ENCODE results near the gene KCTD1.

Gene KCTD1

GRCh38 chr18:26497866-26498265, 50.5 kb downstream of the KCTD1 start:
- no peak for TF ChIP-seq GABPA (IDR thresholded peaks at IDR 0.05; ENCODE audit: low read depth)
- TF ChIP-seq REST (IDR thresholded peaks at IDR 0.05; ENCODE audit: insufficient replicate concordance, low read depth) = no peak
- H3K27me3 ChIP-seq (ENCODE audit: insufficient read depth, poor library complexity, severe bottlenecking) = peaks cover 2% of the 10 kb centered on the region
- H3K27ac ChIP-seq (replicated peaks) = no peak overlapping the region
- H3K4me3 ChIP-seq (replicated peaks; ENCODE audit: insufficient read depth, low read length) = no peak overlapping the region
- no peak for DNase-seq (ENCODE audit: low read depth in 1 of 2, low spot score in 1 of 2)

- no peak overlapping the region for H3K27ac ChIP-seq (replicated peaks)
- no peak overlapping the region for H3K4me3 ChIP-seq (replicated peaks; ENCODE audit: insufficient read depth, low read length)
- H3K27me3 ChIP-seq (ENCODE audit: insufficient read depth, poor library complexity, severe bottlenecking) = peaks cover 2% of the 10 kb centered on the region
- DNase-seq (ENCODE audit: low read depth in 1 of 2, low spot score in 1 of 2) = no peak
- TF ChIP-seq SPI1 (IDR thresholded peaks at IDR 0.05; ENCODE audit: borderline replicate concordance, low read depth) = no peak
Measured at GRCh38 chr18:26496528-26496927, 51.8 kb downstream of the KCTD1 start.

- Histone ChIP-seq H3K27me3 (ENCODE audit: insufficient read depth, poor library complexity, severe bottlenecking) (peaks cover 2% of the 10 kb centered on the region), H3K27ac (replicated peaks) (no peak overlapping the region), H3K4me3 (replicated peaks; ENCODE audit: insufficient read depth, low read length) (no peak overlapping the region)
- no peak for DNase-seq (ENCODE audit: low read depth in 1 of 2, low spot score in 1 of 2)
- no peak for TF ChIP-seq GABPA (IDR thresholded peaks at IDR 0.05; ENCODE audit: low read depth)
- no peak for TF ChIP-seq SPI1 (IDR thresholded peaks at IDR 0.05; ENCODE audit: borderline replicate concordance, low read depth)
- TF ChIP-seq REST (IDR thresholded peaks at IDR 0.05; ENCODE audit: insufficient replicate concordance, low read depth) = no peak
- TF ChIP-seq CTCF (IDR thresholded peaks at IDR 0.05; ENCODE audit: insufficient read depth, low read length) = no peak
- no peak for TF ChIP-seq POLR2AphosphoS5 (IDR thresholded peaks at IDR 0.05; ENCODE audit: low read depth)
Measured at GRCh38 chr18:26495287-26495686, 53.1 kb downstream of the KCTD1 start.

GRCh38 chr18:26493021-26493420, 55.3 kb downstream of the KCTD1 start:
- no peak for DNase-seq (ENCODE audit: low read depth in 1 of 2, low spot score in 1 of 2)
- H3K4me3 ChIP-seq (replicated peaks; ENCODE audit: insufficient read depth, low read length) = no peak overlapping the region
- peaks cover 2% of the 10 kb centered on the region for H3K27me3 ChIP-seq (ENCODE audit: insufficient read depth, poor library complexity, severe bottlenecking)
- TF ChIP-seq SPI1 (IDR thresholded peaks at IDR 0.05; ENCODE audit: borderline replicate concordance, low read depth) (no peak), GABPA (IDR thresholded peaks at IDR 0.05; ENCODE audit: low read depth) (no peak), CTCF (IDR thresholded peaks at IDR 0.05; ENCODE audit: insufficient read depth, low read length) (no peak), REST (IDR thresholded peaks at IDR 0.05; ENCODE audit: insufficient replicate concordance, low read depth) (no peak), POLR2AphosphoS5 (IDR thresholded peaks at IDR 0.05; ENCODE audit: low read depth) (no peak)
- no peak overlapping the region for H3K27ac ChIP-seq (replicated peaks)
